ENCODE measurements around the gene NALCN. TPM values are rescaled to one million over a fixed set of nuclear protein-coding genes. Genes with fewer than 3 reads are reported as not detected.

The NALCN gene
- total and polyA plus RNA-seq, 2 of the 8 experiments (the other 6 are each of a cell fraction or from before 2014, with no cell fraction given): 0.26 to 0.54 TPM

GRCh38 chr13:101092985-101093384 lies 323.3 kb downstream of the NALCN start:
- Histone ChIP-seq H2BK120ac (replicated peaks; ENCODE audit: low read depth, low read length) (no peak overlapping the region), H2AFZ (ENCODE audit: low read length) (no peak overlapping the region), H3K79me2 (ENCODE audit: control insufficient read depth in 1 of 2, insufficient read depth in 2 of 2, low read length in 2 of 2) (no peaks in the 10 kb centered on the region), H4K8ac (ENCODE audit: extremely low read depth, insufficient read depth, low read length) (no peak overlapping the region), H3K56ac (replicated peaks; ENCODE audit: insufficient read length, low read depth, low read length) (no peak overlapping the region), H3K27me3 (replicated peaks in 1 of 4; ENCODE audit: control insufficient read depth in 3 of 4, extremely low read depth in 1 of 4, insufficient read depth in 3 of 4, low read length in 3 of 4) (peaks cover 0 to 1% (median 0%) of the 10 kb centered on the region in 4 experiments; a peak in 1 of 7 replicates), H3K9ac (replicated peaks in 1 of 4; ENCODE audit: extremely low read depth in 1 of 4, low read depth in 3 of 4, low read length in 3 of 4) (no peak overlapping the region), H2BK20ac (ENCODE audit: low read length) (no peak overlapping the region), H4K91ac (replicated peaks; ENCODE audit: insufficient read length, low read length) (no peak overlapping the region), H3K36me3 (ENCODE audit: control insufficient read depth in 2 of 4, insufficient read depth in 4 of 4, low read length in 3 of 4) (no peaks in the 10 kb centered on the region), H2BK15ac (ENCODE audit: low read length) (no peak overlapping the region), H3K27ac (ENCODE audit: low read depth, low read length) (no peak overlapping the region), H3K79me1 (ENCODE audit: low read depth, low read length) (no peaks in the 10 kb centered on the region), H3K18ac (ENCODE audit: extremely low read depth, low read length) (no peak overlapping the region), H3K14ac (ENCODE audit: insufficient read length) (no peak overlapping the region), H3K23ac (ENCODE audit: insufficient read length) (no peak overlapping the region), H2BK5ac (ENCODE audit: low read depth, low read length) (no peak overlapping the region), H2AK5ac (ENCODE audit: low read depth, low read length) (no peak overlapping the region), H3K4me2 (ENCODE audit: insufficient read depth in 1 of 2, low read depth in 2 of 2, low read length in 2 of 2) (no peak overlapping the region), H3K4ac (replicated peaks; ENCODE audit: insufficient read length, low read depth, low read length) (no peak overlapping the region), H3K4me3 (ENCODE audit: extremely low read depth in 1 of 4, insufficient read depth in 2 of 4, low read depth in 3 of 4, low read length in 4 of 4) (no peak overlapping the region), H4K5ac (ENCODE audit: insufficient read length, low read depth, low read length) (no peak overlapping the region), H4K20me1 (replicated peaks in 1 of 2; ENCODE audit: control insufficient read depth in 1 of 2, insufficient read depth in 2 of 2, low read length in 2 of 2) (no peaks in the 10 kb centered on the region), H2BK12ac (ENCODE audit: low read depth, low read length) (no peak overlapping the region), H3K4me1 (replicated peaks in 1 of 4; ENCODE audit: control insufficient read depth in 3 of 4, insufficient read depth in 4 of 4, low read length in 3 of 4) (no peaks in the 10 kb centered on the region), H3K23me2 (ENCODE audit: low read depth, low read length) (no peaks in the 10 kb centered on the region), H3K9me3 (ENCODE audit: insufficient read depth in 2 of 2, low read depth in 1 of 2, low read length in 1 of 2) (no peaks in the 10 kb centered on the region)
- no peak for TF ChIP-seq SIX5 (IDR thresholded peaks at IDR 0.05; ENCODE audit: low read depth, low read length)
- no peak for TF ChIP-seq RXRA (IDR thresholded peaks at IDR 0.05; ENCODE audit: insufficient read depth, low read depth, low read length)
- no peak for TF ChIP-seq ZNF274 (IDR thresholded peaks at IDR 0.05; ENCODE audit: borderline replicate concordance, extremely low read depth, low read length)
- TF ChIP-seq TAF7 (optimal IDR thresholded peaks at IDR 0.05; ENCODE audit: borderline replicate concordance, low read depth, low read length): no peak
- TF ChIP-seq KDM4A (IDR thresholded peaks at IDR 0.05; ENCODE audit: low read depth, low read length, severe bottlenecking): no peak
- no peak for TF ChIP-seq RAD21 (IDR thresholded peaks at IDR 0.05 in 1 of 2, conservative IDR thresholded peaks at IDR 0.05 in 1 of 2; ENCODE audit: low read depth in 2 of 2, low read length in 2 of 2)
- FAIRE-seq (no peak), DNase-seq (ENCODE audit: low read depth in 1 of 2, low spot score in 2 of 2) (no peak)
- ChIA-PET CTCF (ENCODE audit: partially characterized antibody) (interaction anchor here (0.6 to 1.3 kb wide), 6 partner anchors 8 to 355 kb away, joined by 3 to 7 read pairs (median 4); no protein-coding TSS in a partner anchor), POLR2A (ENCODE audit: partially characterized antibody) (no interaction called here)

Data from H1 (cell line).